Hematopoietic multipotent progenitor cell treated with erythropoietin and hydrocortisone succinate and interleukin-3 and kit ligand, for 4 days (in vitro differentiated cells): ENCODE measurements around the gene ARHGEF5.
"Not testable (repeated sequence)": the region's sequence is repeated elsewhere in the genome, so short reads cannot be mapped to it uniquely, and the experiment has no call there.

Source experiments
- DNase-seq: peaks from one replicate; pipeline ENCODE4 v3.0.0-alpha.2; 2015

Gene ARHGEF5

GRCh38 chr7:144355176-144355822 is at the start of gene ARHGEF5:
ARHGEF5 (plus strand) TSS chr7:144355402; CDS start chr7:144362670, 7,268 bp downstream.
- not testable (repeated sequence) for DNase-seq

GRCh38 chr7:144309702-144310101 is 45.5 kb upstream of the ARHGEF5 start:
- DNase-seq = not testable (repeated sequence)

- not testable (repeated sequence) for DNase-seq
Measured at GRCh38 chr7:144311218-144311617, 44.0 kb upstream of the ARHGEF5 start.

GRCh38 chr7:144311872-144312469 is 43.2 kb upstream of the ARHGEF5 start, which contains the start of gene OR2A1:
OR2A1 (plus strand) TSS chr7:144312419; CDS start chr7:144318125, 5,706 bp downstream.
- not testable (repeated sequence) for DNase-seq

- DNase-seq = not testable (repeated sequence)
Measured at GRCh38 chr7:144317537-144317936, 37.7 kb upstream of the ARHGEF5 start.

GRCh38 chr7:144319547-144319946 is 35.7 kb upstream of the ARHGEF5 start:
- DNase-seq = not testable (repeated sequence)

GRCh38 chr7:144321677-144322206 is 33.5 kb upstream of the ARHGEF5 start:
- DNase-seq = not testable (repeated sequence)

- not testable (repeated sequence) for DNase-seq
Measured at GRCh38 chr7:144323359-144323758, 31.8 kb upstream of the ARHGEF5 start.

GRCh38 chr7:144325868-144326267 is 29.3 kb upstream of the ARHGEF5 start:
- DNase-seq = not testable (repeated sequence)

- DNase-seq = not testable (repeated sequence)
Measured at GRCh38 chr7:144330044-144330443, 25.2 kb upstream of the ARHGEF5 start.

GRCh38 chr7:144331221-144331995 is 23.8 kb upstream of the ARHGEF5 start:
- DNase-seq = not testable (repeated sequence)

GRCh38 chr7:144331996-144332288 is 23.3 kb upstream of the ARHGEF5 start:
- DNase-seq = not testable (repeated sequence)

GRCh38 chr7:144348625-144349024 is 6.6 kb upstream of the ARHGEF5 start:
- not testable (repeated sequence) for DNase-seq

- not testable (repeated sequence) for DNase-seq
Measured at GRCh38 chr7:144351667-144352066, 3.5 kb upstream of the ARHGEF5 start.

GRCh38 chr7:144356185-144356584 is 983 bp downstream of the ARHGEF5 start:
- DNase-seq = not testable (repeated sequence)

GRCh38 chr7:144356860-144357259 is 1.7 kb downstream of the ARHGEF5 start:
- DNase-seq = not testable (repeated sequence)

GRCh38 chr7:144362061-144362460 is 6.9 kb downstream of the ARHGEF5 start:
- not testable (repeated sequence) for DNase-seq

- DNase-seq = not testable (repeated sequence)
Measured at GRCh38 chr7:144365523-144365922, 10.3 kb downstream of the ARHGEF5 start.

GRCh38 chr7:144367250-144367649 is 12.0 kb downstream of the ARHGEF5 start:
- DNase-seq = not testable (repeated sequence)

GRCh38 chr7:144369221-144369620 is 14.0 kb downstream of the ARHGEF5 start:
- DNase-seq = not testable (repeated sequence)

GRCh38 chr7:144378651-144379050 is 23.4 kb downstream of the ARHGEF5 start:
- DNase-seq = peak; percentile 18

- no peak for DNase-seq
Measured at GRCh38 chr7:144379776-144380384, 24.7 kb downstream of the ARHGEF5 start.

GRCh38 chr7:144384071-144384470 is 28.9 kb downstream of the ARHGEF5 start:
- no peak for DNase-seq
